ENCODE data around the gene LAMA2. TPM values are rescaled to one million over a fixed set of nuclear protein-coding genes. Genes with fewer than 3 reads are reported as not detected.

Gene LAMA2
- total and polyA plus RNA-seq, 2 of the 8 experiments (the other 6 are each of a cell fraction or from before 2014, with no cell fraction given) = 1.3 to 3.8 TPM

DNA sequence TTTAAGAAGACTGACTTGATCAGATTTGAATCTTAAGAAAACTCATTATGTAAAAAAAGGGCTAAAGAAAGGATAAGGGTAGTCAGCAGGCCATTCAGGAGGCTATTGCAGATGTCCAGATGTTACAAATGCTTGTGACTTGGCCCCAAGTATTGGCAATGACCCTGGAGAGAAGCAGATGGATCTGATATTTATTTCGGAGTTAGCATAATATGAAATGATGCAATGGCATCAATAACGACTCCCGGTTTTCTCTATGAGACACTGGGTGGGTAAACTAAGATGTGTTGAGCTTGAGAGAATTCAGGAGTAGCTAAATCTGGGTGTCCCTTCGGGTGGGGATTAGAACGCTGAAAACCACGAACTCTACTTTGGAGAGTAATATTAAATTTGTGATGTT, 149.7 kb downstream of the LAMA2 start:
- Histone ChIP-seq H3K9me3 (ENCODE audit: insufficient read depth in 2 of 2, low read depth in 1 of 2, low read length in 1 of 2) (no peaks in the 10 kb centered on the region), H3K23me2 (ENCODE audit: low read depth, low read length) (no peaks in the 10 kb centered on the region), H3K18ac (ENCODE audit: extremely low read depth, low read length) (no peak overlapping the region), H3K4me1 (replicated peaks in 1 of 4; ENCODE audit: control insufficient read depth in 3 of 4, insufficient read depth in 4 of 4, low read length in 3 of 4) (no peaks in the 10 kb centered on the region; a peak in 1 of 7 replicates), H3K79me2 (ENCODE audit: control insufficient read depth in 1 of 2, insufficient read depth in 2 of 2, low read length in 2 of 2) (no peaks in the 10 kb centered on the region), H3K4me3 (ENCODE audit: extremely low read depth in 1 of 4, insufficient read depth in 2 of 4, low read depth in 3 of 4, low read length in 4 of 4) (no peak overlapping the region), H2BK12ac (ENCODE audit: low read depth, low read length) (no peak overlapping the region), H2AK5ac (ENCODE audit: low read depth, low read length) (no peak overlapping the region), H3K36me3 (ENCODE audit: control insufficient read depth in 2 of 4, insufficient read depth in 4 of 4, low read length in 3 of 4) (no peaks in the 10 kb centered on the region), H3K27ac (ENCODE audit: low read depth, low read length) (no peak overlapping the region), H3K56ac (replicated peaks; ENCODE audit: insufficient read length, low read depth, low read length) (no peak overlapping the region), H3K9ac (replicated peaks in 1 of 4; ENCODE audit: extremely low read depth in 1 of 4, low read depth in 3 of 4, low read length in 3 of 4) (no peak overlapping the region), H4K8ac (ENCODE audit: extremely low read depth, insufficient read depth, low read length) (no peak overlapping the region), H3K4ac (replicated peaks; ENCODE audit: insufficient read length, low read depth, low read length) (no peak overlapping the region), H3K79me1 (ENCODE audit: low read depth, low read length) (no peaks in the 10 kb centered on the region), H3K14ac (ENCODE audit: insufficient read length) (no peak overlapping the region), H2BK15ac (ENCODE audit: low read length) (no peak overlapping the region), H4K5ac (ENCODE audit: insufficient read length, low read depth, low read length) (no peak overlapping the region), H3K27me3 (replicated peaks in 1 of 4; ENCODE audit: control insufficient read depth in 3 of 4, extremely low read depth in 1 of 4, insufficient read depth in 3 of 4, low read length in 3 of 4) (peaks cover 0 to 4% (median 2%) of the 10 kb centered on the region in 4 experiments; a peak in 3 of 7 replicates), H2BK5ac (ENCODE audit: low read depth, low read length) (no peak overlapping the region), H4K91ac (replicated peaks; ENCODE audit: insufficient read length, low read length) (no peak overlapping the region), H3K4me2 (ENCODE audit: insufficient read depth in 1 of 2, low read depth in 2 of 2, low read length in 2 of 2) (no peak overlapping the region), H2BK20ac (ENCODE audit: low read length) (no peak overlapping the region), H2AFZ (ENCODE audit: low read length) (no peak overlapping the region), H4K20me1 (replicated peaks in 1 of 2; ENCODE audit: control insufficient read depth in 1 of 2, insufficient read depth in 2 of 2, low read length in 2 of 2) (no peaks in the 10 kb centered on the region), H2BK120ac (replicated peaks; ENCODE audit: low read depth, low read length) (no peak overlapping the region), H3K23ac (ENCODE audit: insufficient read length) (no peak overlapping the region)
- TF ChIP-seq PHF8 (conservative IDR thresholded peaks at IDR 0.05; ENCODE audit: low read depth, low read length) = no peak
- no peak for TF ChIP-seq SP1 (IDR thresholded peaks at IDR 0.05; ENCODE audit: low read depth, low read length)
- TF ChIP-seq GABPA (IDR thresholded peaks at IDR 0.05; ENCODE audit: borderline replicate concordance, insufficient read depth, low read length) = no peak
- no peak for TF ChIP-seq EZH2 (IDR thresholded peaks at IDR 0.05; ENCODE audit: low read depth, low read length, severe bottlenecking)
- no peak for TF ChIP-seq RFX5 (IDR thresholded peaks at IDR 0.05; ENCODE audit: borderline replicate concordance, low read depth, low read length)
- no peak for TF ChIP-seq POU5F1 (IDR thresholded peaks at IDR 0.05; ENCODE audit: low read depth, low read length)
- TF ChIP-seq SAP30 (IDR thresholded peaks at IDR 0.05; ENCODE audit: insufficient read depth, insufficient replicate concordance, low read length) = no peak
- DNase-seq (ENCODE audit: low read depth in 1 of 2, low spot score in 2 of 2) (no peak), FAIRE-seq (no peak)
- CTCF ChIA-PET (ENCODE audit: partially characterized antibody) = interaction anchor here (1.1 kb wide), 1 partner anchor 338 kb away, joined by 3 read pairs; no protein-coding TSS in a partner anchor
- POLR2A ChIA-PET (ENCODE audit: partially characterized antibody) = no interaction called here
- 91% methylated on average over 6 of the region's 6 CpGs; no CpG with 5 or more reads in 1 of the 2 experiments for WGBS, 2 experiments (ENCODE audit: extremely low coverage in 1 of 2, insufficient coverage in 1 of 2, insufficient read length in 1 of 2, insufficient replicate concordance in 2 of 2, low coverage in 1 of 2, low lambda C conversion rate in 2 of 2, missing lambda C conversion rate in 1 of 2)
